ENCODE measurements around the gene PLD5.

DNA sequence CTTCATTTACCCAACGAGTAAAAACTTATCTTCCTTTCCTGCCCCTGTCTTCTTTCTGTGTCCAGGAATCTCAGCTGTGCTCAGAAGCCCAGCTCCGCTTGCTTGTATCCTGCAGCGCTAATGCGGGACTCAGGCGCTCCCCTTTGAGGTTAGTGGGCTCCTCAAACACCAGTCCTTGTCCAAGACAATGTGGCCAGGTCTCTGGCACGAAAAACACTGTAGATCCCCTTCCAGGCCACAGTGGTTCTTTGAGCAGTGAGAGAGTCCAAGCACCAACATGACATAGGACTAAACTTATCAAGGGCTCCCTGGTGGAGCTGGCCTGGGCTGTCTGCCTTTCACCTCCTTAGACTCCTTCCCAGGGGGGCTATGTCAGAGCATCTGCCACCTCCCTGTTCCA lies 53.7 kb downstream of the PLD5 start:
- TF ChIP-seq, protein P1, sequence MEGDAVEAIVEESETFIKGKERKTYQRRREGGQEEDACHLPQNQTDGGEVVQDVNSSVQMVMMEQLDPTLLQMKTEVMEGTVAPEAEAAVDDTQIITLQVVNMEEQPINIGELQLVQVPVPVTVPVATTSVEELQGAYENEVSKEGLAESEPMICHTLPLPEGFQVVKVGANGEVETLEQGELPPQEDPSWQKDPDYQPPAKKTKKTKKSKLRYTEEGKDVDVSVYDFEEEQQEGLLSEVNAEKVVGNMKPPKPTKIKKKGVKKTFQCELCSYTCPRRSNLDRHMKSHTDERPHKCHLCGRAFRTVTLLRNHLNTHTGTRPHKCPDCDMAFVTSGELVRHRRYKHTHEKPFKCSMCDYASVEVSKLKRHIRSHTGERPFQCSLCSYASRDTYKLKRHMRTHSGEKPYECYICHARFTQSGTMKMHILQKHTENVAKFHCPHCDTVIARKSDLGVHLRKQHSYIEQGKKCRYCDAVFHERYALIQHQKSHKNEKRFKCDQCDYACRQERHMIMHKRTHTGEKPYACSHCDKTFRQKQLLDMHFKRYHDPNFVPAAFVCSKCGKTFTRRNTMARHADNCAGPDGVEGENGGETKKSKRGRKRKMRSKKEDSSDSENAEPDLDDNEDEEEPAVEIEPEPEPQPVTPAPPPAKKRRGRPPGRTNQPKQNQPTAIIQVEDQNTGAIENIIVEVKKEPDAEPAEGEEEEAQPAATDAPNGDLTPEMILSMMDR (IDR thresholded peaks at IDR 0.05), result no peak
- TF ChIP-seq, protein P2, sequence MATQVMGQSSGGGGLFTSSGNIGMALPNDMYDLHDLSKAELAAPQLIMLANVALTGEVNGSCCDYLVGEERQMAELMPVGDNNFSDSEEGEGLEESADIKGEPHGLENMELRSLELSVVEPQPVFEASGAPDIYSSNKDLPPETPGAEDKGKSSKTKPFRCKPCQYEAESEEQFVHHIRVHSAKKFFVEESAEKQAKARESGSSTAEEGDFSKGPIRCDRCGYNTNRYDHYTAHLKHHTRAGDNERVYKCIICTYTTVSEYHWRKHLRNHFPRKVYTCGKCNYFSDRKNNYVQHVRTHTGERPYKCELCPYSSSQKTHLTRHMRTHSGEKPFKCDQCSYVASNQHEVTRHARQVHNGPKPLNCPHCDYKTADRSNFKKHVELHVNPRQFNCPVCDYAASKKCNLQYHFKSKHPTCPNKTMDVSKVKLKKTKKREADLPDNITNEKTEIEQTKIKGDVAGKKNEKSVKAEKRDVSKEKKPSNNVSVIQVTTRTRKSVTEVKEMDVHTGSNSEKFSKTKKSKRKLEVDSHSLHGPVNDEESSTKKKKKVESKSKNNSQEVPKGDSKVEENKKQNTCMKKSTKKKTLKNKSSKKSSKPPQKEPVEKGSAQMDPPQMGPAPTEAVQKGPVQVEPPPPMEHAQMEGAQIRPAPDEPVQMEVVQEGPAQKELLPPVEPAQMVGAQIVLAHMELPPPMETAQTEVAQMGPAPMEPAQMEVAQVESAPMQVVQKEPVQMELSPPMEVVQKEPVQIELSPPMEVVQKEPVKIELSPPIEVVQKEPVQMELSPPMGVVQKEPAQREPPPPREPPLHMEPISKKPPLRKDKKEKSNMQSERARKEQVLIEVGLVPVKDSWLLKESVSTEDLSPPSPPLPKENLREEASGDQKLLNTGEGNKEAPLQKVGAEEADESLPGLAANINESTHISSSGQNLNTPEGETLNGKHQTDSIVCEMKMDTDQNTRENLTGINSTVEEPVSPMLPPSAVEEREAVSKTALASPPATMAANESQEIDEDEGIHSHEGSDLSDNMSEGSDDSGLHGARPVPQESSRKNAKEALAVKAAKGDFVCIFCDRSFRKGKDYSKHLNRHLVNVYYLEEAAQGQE (IDR thresholded peaks at IDR 0.05; ENCODE audit: insufficient read depth in 1 of 2, low read depth in 2 of 2, low read length in 1 of 2), result no peak

Measured in Panc1 (cell line).